ENCODE results near the gene EHHADH. TPM values are rescaled to one million over a fixed set of nuclear protein-coding genes. Genes with fewer than 3 reads are reported as not detected.

The EHHADH gene
- total and polyA plus RNA-seq, 2 donors (not counting 3 experiments of a cell fraction or from before 2014, with no cell fraction given): 1.3 to 5.8 TPM

GRCh38 chr3:185250653-185251052 lies 3.2 kb downstream of the EHHADH start:
- intact Hi-C loops (cut with micrococcal nuclease) (no loop called here), dilution Hi-C loops (cut with MboI; ENCODE audit: extremely low pct_ligation_motif_present, low sequenced_read_pairs) (no loop called here)
- Histone ChIP-seq H3K27me3 (ENCODE audit: control insufficient read depth in 2 of 2, insufficient read depth in 2 of 2, low read length in 2 of 2) (no peaks in the 10 kb centered on the region), H3K27ac (ENCODE audit: insufficient read depth, low read depth, low read length) (no peak overlapping the region), H3K4me3 (replicated peaks in 1 of 3; ENCODE audit: insufficient read depth in 1 of 3, low read depth in 1 of 3, low read length in 3 of 3) (no peak overlapping the region), H2AFZ (ENCODE audit: low read depth, low read length) (no peak overlapping the region), H3K36me3 (ENCODE audit: control insufficient read depth in 2 of 2, extremely low read depth in 1 of 2, insufficient read depth in 2 of 2, low read length in 2 of 2) (no peaks in the 10 kb centered on the region), H4K20me1 (replicated peaks; ENCODE audit: control insufficient read depth, extremely low read depth, insufficient read depth, low read length) (no peaks in the 10 kb centered on the region), H3K9ac (replicated peaks; ENCODE audit: extremely low read depth, insufficient read depth, low read length) (no peak overlapping the region), H3K9me3 (replicated peaks; ENCODE audit: control insufficient read depth, insufficient read depth, low read length) (no peaks in the 10 kb centered on the region), H3K4me1 (ENCODE audit: control insufficient read depth, extremely low read depth, insufficient read depth, low read length) (no peaks in the 10 kb centered on the region), H3K9me1 (replicated peaks; ENCODE audit: control insufficient read depth, extremely low read depth, insufficient read depth, low read length) (no peaks in the 10 kb centered on the region), H3K4me2 (ENCODE audit: insufficient read depth, low read length) (no peak overlapping the region), H3K79me2 (ENCODE audit: control insufficient read depth, insufficient read depth, low read length) (no peaks in the 10 kb centered on the region)
- POLR2A ChIA-PET: no interaction called here
- TF ChIP-seq POLR2A (IDR thresholded peaks at IDR 0.05; ENCODE audit: low read depth, low read length) (no peak), MYC (IDR thresholded peaks at IDR 0.05; ENCODE audit: low read depth, low read length) (no peak), EZH2 (IDR thresholded peaks at IDR 0.05; ENCODE audit: borderline replicate concordance, low read depth, low read length, severe bottlenecking) (no peak), POLR2AphosphoS5 (IDR thresholded peaks at IDR 0.05; ENCODE audit: insufficient read depth, low read depth, low read length) (no peak), JUN (IDR thresholded peaks at IDR 0.05; ENCODE audit: borderline replicate concordance, insufficient read depth, insufficient read length, low read depth) (no peak), FOS (IDR thresholded peaks at IDR 0.05; ENCODE audit: borderline replicate concordance, insufficient read depth, low read length) (no peak), MAX (IDR thresholded peaks at IDR 0.05; ENCODE audit: insufficient read depth, insufficient read length) (no peak), GATA2 (IDR thresholded peaks at IDR 0.05; ENCODE audit: insufficient read depth, insufficient read length, low read depth, low read length) (no peak)
- TF ChIP-seq, protein P1, sequence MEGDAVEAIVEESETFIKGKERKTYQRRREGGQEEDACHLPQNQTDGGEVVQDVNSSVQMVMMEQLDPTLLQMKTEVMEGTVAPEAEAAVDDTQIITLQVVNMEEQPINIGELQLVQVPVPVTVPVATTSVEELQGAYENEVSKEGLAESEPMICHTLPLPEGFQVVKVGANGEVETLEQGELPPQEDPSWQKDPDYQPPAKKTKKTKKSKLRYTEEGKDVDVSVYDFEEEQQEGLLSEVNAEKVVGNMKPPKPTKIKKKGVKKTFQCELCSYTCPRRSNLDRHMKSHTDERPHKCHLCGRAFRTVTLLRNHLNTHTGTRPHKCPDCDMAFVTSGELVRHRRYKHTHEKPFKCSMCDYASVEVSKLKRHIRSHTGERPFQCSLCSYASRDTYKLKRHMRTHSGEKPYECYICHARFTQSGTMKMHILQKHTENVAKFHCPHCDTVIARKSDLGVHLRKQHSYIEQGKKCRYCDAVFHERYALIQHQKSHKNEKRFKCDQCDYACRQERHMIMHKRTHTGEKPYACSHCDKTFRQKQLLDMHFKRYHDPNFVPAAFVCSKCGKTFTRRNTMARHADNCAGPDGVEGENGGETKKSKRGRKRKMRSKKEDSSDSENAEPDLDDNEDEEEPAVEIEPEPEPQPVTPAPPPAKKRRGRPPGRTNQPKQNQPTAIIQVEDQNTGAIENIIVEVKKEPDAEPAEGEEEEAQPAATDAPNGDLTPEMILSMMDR (IDR thresholded peaks at IDR 0.05; ENCODE audit: extremely low read depth in 1 of 2, insufficient read depth in 1 of 2, low read depth in 1 of 2, low read length in 2 of 2): no peak
- no TSS peak for BruUV-seq (replicated peaks)
- DNase-seq (ENCODE audit: low read depth, low spot score) (no peak), FAIRE-seq (no peak)
- CTCF ChIA-PET: no interaction called here

All from endothelial cell of umbilical vein (primary cell).